CD14-positive monocyte (primary cell): ENCODE data around the gene UCP3. TPM values are rescaled to one million over a fixed set of nuclear protein-coding genes. Genes with fewer than 3 reads are reported as not detected.
A peak's percentile ranks its signal among the peaks of the same experiment; 100 is the strongest.

ENCODE experiments used
- DNase-seq, 3 donors: peaks; one replicate each; pipeline ENCODE4 v3.0.0-alpha.2; 2011 to 2022
- H2AFZ ChIP-seq: 2 replicates; pipeline ENCODE4 v1.6.0; 2012; ENCODE audit warnings: mild to moderate bottlenecking, low read depth, low read length, inconsistent platforms; ENCODE audit not compliant: insufficient read depth, poor library complexity, severe bottlenecking
- H3K27ac ChIP-seq, 2 donors: 1 replicate in 1 of 2; 2 replicates in 1 of 2; pipeline ENCODE4 v1.5.1; 2012 to 2013; ENCODE audit warnings: low read length in 2 of 2, control low read depth in 1 of 2, inconsistent platforms in 1 of 2, low read depth in 1 of 2, mild to moderate bottlenecking in 1 of 2
- H3K27me3 ChIP-seq, 2 donors: one replicate each; pipeline versions ENCODE4 v1.6.0 to v1.6.1; 2011 to 2013; ENCODE audit warnings: low read length in 2 of 2; ENCODE audit not compliant: control insufficient read depth in 2 of 2, insufficient read depth in 2 of 2
- H3K36me3 ChIP-seq, 2 donors: replicated peaks in 1 of 2; 1 replicate in 1 of 2; 2 replicates in 1 of 2; pipeline versions ENCODE4 v1.5.1 to v1.6.1; 2012 to 2013; ENCODE audit warnings: low read length in 2 of 2, control low read depth in 1 of 2, inconsistent platforms in 1 of 2, mild to moderate bottlenecking in 1 of 2; ENCODE audit not compliant: insufficient read depth in 2 of 2, control insufficient read depth in 1 of 2
- H3K4me1 ChIP-seq, 2 donors: 1 replicate in 1 of 2; 2 replicates in 1 of 2; pipeline versions ENCODE4 v1.5.1 to v1.6.1; 2012 to 2013; ENCODE audit warnings: low read length in 2 of 2, control low read depth in 1 of 2, inconsistent platforms in 1 of 2, mild to moderate bottlenecking in 1 of 2, moderate library complexity in 1 of 2; ENCODE audit not compliant: insufficient read depth in 2 of 2, control insufficient read depth in 1 of 2
- H3K4me2 ChIP-seq: replicated peaks from 2 replicates; pipeline ENCODE3; 2012; ENCODE audit warnings: low read length, moderate library complexity, mild to moderate bottlenecking; ENCODE audit not compliant: poor library complexity, severe bottlenecking; ENCODE audit errors: extremely low read depth
- H3K4me3 ChIP-seq, 3 experiments: fragments of 200-600 bp in 1 of 3; sonication (generic) in 1 of 3; replicated peaks in 1 of 3; 1 replicate in 2 of 3; 2 replicates in 1 of 3; pipeline ENCODE4 v1.5.1; 2011 to 2013; ENCODE audit warnings: low read length in 3 of 3, mild to moderate bottlenecking in 3 of 3, control low read depth in 2 of 3, low read depth in 2 of 3, inconsistent platforms in 1 of 3, moderate library complexity in 1 of 3
- H3K79me2 ChIP-seq: 2 replicates; pipeline ENCODE4 v1.6.0; 2012; ENCODE audit warnings: mild to moderate bottlenecking, control low read depth, inconsistent platforms, low read length, moderate library complexity; ENCODE audit not compliant: insufficient read depth
- H3K9ac ChIP-seq: 2 replicates; pipeline ENCODE4 v1.6.0; 2017; ENCODE audit warnings: low read length, mild to moderate bottlenecking; ENCODE audit not compliant: insufficient read depth, poor library complexity, severe bottlenecking
- H3K9me3 ChIP-seq, 2 donors: replicated peaks in 1 of 2; 1 replicate in 1 of 2; 2 replicates in 1 of 2; pipeline versions ENCODE4 v1.5.1 to v1.6.1; 2012 to 2013; ENCODE audit warnings: low read length in 2 of 2, control low read depth in 1 of 2; ENCODE audit not compliant: control insufficient read depth in 1 of 2, insufficient read depth in 1 of 2
- H4K20me1 ChIP-seq: 2 replicates; pipeline ENCODE4 v1.6.0; 2012; ENCODE audit warnings: mild to moderate bottlenecking, low read length, control low read depth, moderate library complexity; ENCODE audit not compliant: insufficient read depth
- H3K27ac Mint-ChIP-seq, 7 donors: one replicate each; pipeline ENCODE4 v1.8.0; 2020; ENCODE audit warnings: mild to moderate bottlenecking in 7 of 7, mixed read lengths in 7 of 7, moderate library complexity in 6 of 7, inconsistent platforms in 2 of 7
- H3K27me3 Mint-ChIP-seq, 3 donors: one replicate each; pipeline ENCODE4 v1.8.0; 2021 to 2022; ENCODE audit warnings: low read depth in 3 of 3, mild to moderate bottlenecking in 3 of 3, mixed read lengths in 3 of 3, moderate library complexity in 3 of 3, inconsistent platforms in 1 of 3
- H3K36me3 Mint-ChIP-seq, 2 donors: one replicate each; pipeline ENCODE4 v1.8.0; 2020; ENCODE audit warnings: mixed read lengths in 2 of 2, inconsistent platforms in 1 of 2, mild to moderate bottlenecking in 1 of 2
- H3K4me1 Mint-ChIP-seq: one replicate; pipeline ENCODE4 v1.8.0; 2020; ENCODE audit warnings: mild to moderate bottlenecking, mixed read lengths
- H3K4me3 Mint-ChIP-seq, 2 donors: one replicate each; pipeline ENCODE4 v1.8.0; 2020; ENCODE audit warnings: mild to moderate bottlenecking in 2 of 2, mixed read lengths in 2 of 2, moderate library complexity in 1 of 2
- H3K9me3 Mint-ChIP-seq, 7 donors: one replicate each; pipeline ENCODE4 v1.8.0; 2020 to 2022; ENCODE audit warnings: mixed read lengths in 7 of 7, mild to moderate bottlenecking in 6 of 7, moderate library complexity in 6 of 7, inconsistent platforms in 2 of 7
- CTCF ChIP-seq: fragments of 200-600 bp; IDR thresholded peaks from one replicate; pipeline ENCODE4 v1.8.0; 2022; ENCODE audit warnings: antibody characterized with exemption, mild to moderate bottlenecking
- WGBS: methylation state at CpG from one replicate; pipeline ENCODE4 v1.1.5; 2013; ENCODE audit warnings: missing lambda C conversion rate; ENCODE audit not compliant: insufficient coverage; 5-methylcytosine and 5-hydroxymethylcytosine counted together
- intact Hi-C, 2 donors: fragments of 100-400 bp; cut with micrococcal nuclease; formaldehyde crosslinking; loops; one replicate each; pipeline versions ENCODE4 v1.15.0 to v1.15.1; 2023
- polyA plus RNA-seq, 3 donors: library from polyadenylated mRNA; depleted of rRNA in 1 of 3; unstranded in 2 of 3; stranded (reverse) in 1 of 3; fragments of 300-500 nt in 2 of 3; fragments of >200 nt in 1 of 3; fragmentation: Illumina TruSeq in 2 of 3; gene quantifications; 1 replicate in 2 of 3; 2 replicates in 1 of 3; pipeline ENCODE4 v1.2.3, GENCODE V29; 2012 to 2021

UCP3 gene
- polyA plus RNA-seq, 3 donors: 3.8 TPM; not detected in 2

GRCh38 chr11:74021998-74022397, 13.1 kb upstream of the UCP3 start:
- Histone ChIP-seq H3K9ac (no peak overlapping the region), H3K4me2 (peak overlapping the region; percentile 64), H2AFZ (no peak overlapping the region), H3K27me3 (no peaks in the 10 kb centered on the region), H3K4me1 (peaks cover 98 to 99% of the 10 kb centered on the region in 2 donors), H3K79me2 (peaks cover 4% of the 10 kb centered on the region), H4K20me1 (no peaks in the 10 kb centered on the region), H3K9me3 (no peaks in the 10 kb centered on the region), H3K27ac (peak overlapping the region; percentile 74 to 94), H3K4me3 (peak overlapping the region in 1 of 3 experiments; percentile 62), H3K36me3 (peaks cover under 1 to 2% of the 10 kb centered on the region in 2 donors)
- DNase-seq: no peak
- Mint-ChIP-seq H3K27ac (no peak overlapping the region), H3K9me3 (peaks cover 0 to 4% (median 0%) of the 10 kb centered on the region in 7 donors), H3K4me3 (no peak overlapping the region), H3K36me3 (peaks cover 7 to 10% of the 10 kb centered on the region in 2 donors), H3K27me3 (no peaks in the 10 kb centered on the region), H3K4me1 (peaks cover 22% of the 10 kb centered on the region)
- no peak for TF ChIP-seq CTCF
- intact Hi-C loops: loop anchor here (2.0 to 5.0 kb wide), 2 partner anchors 39 to 40 kb away; partner anchors contain the start of gene UCP2 (in 2 of the 2)
- 92% methylated on average over 5 of the region's 6 CpGs for WGBS

- intact Hi-C loops: loop anchor here in 1 of 2 donors (5.0 kb wide), 1 partner anchor 38 kb away; the partner anchor contains the start of gene UCP2
- Histone ChIP-seq H3K27ac (peak overlapping the region; percentile 88 to 94), H3K4me1 (peaks cover 84 to 88% of the 10 kb centered on the region in 2 donors)
These were observed 11.7 kb upstream of the UCP3 start for GRCh38 chr11:74020539-74020938.

More at GRCh38 chr11:74020539-74020938, 11.7 kb upstream of the UCP3 start:
- Histone ChIP-seq H3K4me3 (peak overlapping the region in 1 of 3 experiments; percentile 22), H3K4me2 (peak overlapping the region; percentile 43), H3K9me3 (no peaks in the 10 kb centered on the region), H3K79me2 (peaks cover 4% of the 10 kb centered on the region), H2AFZ (no peak overlapping the region), H4K20me1 (no peaks in the 10 kb centered on the region), H3K9ac (peak overlapping the region; percentile 5), H3K36me3 (peaks cover 5 to 13% of the 10 kb centered on the region in 2 donors), H3K27me3 (no peaks in the 10 kb centered on the region)
- Mint-ChIP-seq H3K27me3 (no peaks in the 10 kb centered on the region), H3K4me1 (peaks cover 12% of the 10 kb centered on the region), H3K9me3 (peaks cover 0 to 4% (median 0%) of the 10 kb centered on the region in 7 donors), H3K27ac (no peak overlapping the region), H3K4me3 (no peak overlapping the region), H3K36me3 (peaks cover 19 to 21% of the 10 kb centered on the region in 2 donors)
- peak; percentile 74 to 87 (median 86) for DNase-seq
- no peak for TF ChIP-seq CTCF
- 0% methylated on average over 2 of the region's 4 CpGs for WGBS
